GM10847 (cell line): ENCODE results near the gene SRL.

Experiments
- POLR2A ChIP-seq: IDR thresholded peaks from 2 replicates; pipeline ENCODE4 v1.6.1; 2011; ENCODE audit not compliant: insufficient read length; ENCODE audit errors: extremely low read depth

Gene SRL

DNA sequence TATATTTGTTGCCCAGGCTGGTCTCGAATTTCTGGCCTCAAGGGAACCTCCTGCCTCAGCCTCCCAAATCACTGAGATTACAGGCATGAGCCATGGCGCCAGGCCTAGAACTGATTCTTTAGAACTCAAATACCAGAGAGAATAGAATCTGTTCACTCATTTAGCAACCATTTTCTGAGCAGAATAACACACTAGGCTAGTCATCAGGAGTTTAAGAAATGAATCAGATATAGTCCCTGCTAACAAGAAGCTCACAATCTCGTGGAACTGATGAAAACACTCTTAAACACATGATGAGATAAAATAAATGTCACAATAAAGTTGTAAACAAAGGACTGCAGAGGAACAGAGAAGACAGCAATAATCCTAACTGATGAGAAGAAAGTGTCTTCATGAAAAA, 69.8 kb downstream of the SRL start:
- TF ChIP-seq POLR2A, result no peak

DNA sequence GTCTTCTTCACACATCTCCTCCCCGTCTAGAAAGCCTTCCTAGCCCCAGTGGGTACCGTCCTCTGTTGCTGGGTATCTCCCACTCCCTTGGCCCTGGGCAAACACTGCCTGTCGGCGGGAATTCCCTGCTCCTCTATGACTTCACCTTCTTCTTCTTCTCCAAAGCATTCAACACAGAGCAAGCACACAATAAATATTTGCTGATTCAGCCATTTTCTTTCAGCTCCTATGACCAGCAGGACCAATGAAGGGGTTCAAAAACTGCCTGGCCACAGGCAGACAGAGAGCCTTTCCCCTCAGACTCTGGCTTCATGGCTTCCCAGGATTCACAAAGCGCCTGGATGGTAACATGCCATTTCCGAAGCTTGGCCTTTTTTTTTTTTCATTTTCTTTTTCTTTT, 72.5 kb downstream of the SRL start:
- TF ChIP-seq POLR2A, result no peak

DNA sequence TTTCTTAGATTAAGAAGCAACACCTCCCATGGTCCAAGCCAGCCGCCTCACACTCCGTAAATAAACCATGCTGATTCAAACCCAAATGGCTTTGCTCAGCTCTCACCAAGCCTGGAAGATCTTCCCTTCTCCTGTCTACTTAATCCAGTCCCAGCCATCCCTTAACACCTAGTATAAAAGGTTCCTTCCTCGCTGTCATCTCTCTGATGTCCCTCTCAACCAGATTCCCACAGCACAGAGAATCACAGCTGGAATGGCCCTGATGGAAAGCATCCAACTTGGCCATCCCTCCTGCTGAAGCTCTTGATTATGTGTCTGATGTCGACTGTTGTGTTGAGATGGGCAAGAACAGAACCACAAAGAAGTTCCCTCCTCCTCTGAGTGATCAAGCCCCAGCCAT, 75.1 kb downstream of the SRL start:
- TF ChIP-seq POLR2A, result no peak

DNA sequence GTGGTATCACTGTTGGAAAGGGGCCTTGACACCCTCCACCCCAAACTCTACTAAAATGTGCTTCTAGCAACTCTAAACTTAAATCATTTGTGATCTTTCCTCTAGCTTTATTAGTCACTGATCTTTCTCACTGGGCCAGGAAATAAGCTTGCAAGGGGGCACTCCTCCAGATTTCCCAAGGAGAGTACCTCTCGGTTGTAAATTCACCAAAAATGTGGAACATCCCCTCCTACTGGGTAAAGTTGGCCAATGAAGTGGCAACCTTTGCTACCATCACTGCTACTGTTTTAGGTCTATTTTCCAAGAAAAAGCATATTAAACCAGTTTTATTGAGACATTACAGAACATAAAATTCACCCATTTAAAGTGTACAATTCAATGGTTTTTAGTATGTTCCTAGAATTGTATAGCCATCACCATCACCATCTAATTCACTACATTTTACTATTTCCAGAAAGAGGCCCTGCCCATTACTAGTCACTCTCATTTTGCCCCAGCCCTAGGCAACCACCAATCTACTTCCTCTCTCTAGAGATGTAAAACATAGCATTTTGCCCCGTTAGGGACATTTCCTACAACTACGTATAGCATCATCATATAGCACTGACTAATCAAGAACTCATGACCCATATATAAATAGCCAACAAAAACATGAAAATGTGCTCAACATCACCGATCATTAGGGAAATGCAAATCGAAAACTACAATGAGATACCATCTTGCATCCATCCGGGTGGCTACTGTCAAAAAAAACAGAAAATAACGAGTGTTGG, 81.0 kb downstream of the SRL start:
- no peak for TF ChIP-seq POLR2A

DNA sequence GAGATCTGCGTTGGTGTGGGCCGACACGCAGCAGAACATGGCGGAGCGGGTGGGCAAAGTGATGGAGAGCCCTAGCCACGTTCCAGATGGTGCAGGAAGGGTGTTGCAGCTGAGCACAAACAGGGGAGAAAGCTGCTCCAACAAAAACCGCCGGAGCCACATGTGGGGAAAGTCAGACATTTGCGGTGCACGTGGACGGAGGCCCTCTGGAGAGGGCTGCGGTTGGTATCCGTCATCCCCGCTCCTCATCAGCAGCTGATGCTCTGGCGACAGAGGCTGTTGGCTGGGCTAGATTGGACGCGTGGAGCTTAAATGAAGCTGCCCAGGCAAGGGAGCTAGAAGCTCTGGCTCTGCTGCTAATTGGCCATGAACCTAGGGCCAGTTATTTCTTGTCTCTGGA, 82.2 kb downstream of the SRL start:
- no peak for TF ChIP-seq POLR2A

GRCh38 chr16:4158143-4159093, 83.5 kb downstream of the SRL start:
- no peak for TF ChIP-seq POLR2A

- no peak for TF ChIP-seq POLR2A
These were observed 84.5 kb downstream of the SRL start for GRCh38 chr16:4157376-4157825.

DNA sequence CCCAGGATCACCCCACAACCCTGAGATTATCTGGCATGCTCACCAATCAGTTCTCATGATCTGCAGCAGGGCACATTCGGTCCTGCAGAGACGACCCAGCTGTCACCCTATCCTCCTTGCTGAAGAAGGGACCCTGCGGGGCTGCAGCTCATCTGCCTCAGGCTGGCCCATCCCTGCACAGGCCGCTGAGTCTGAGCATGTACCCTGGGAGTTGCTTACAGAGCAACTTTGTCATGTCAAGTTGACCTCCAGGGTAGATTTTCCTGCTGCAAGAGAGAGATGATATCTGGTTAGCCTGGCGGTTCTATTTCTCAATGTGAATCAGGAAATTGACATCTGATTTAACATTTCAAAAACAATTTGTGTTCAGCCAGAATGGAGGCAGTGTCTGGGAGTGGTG, 89.6 kb downstream of the SRL start:
- no peak for TF ChIP-seq POLR2A

- no peak for TF ChIP-seq POLR2A
These were observed 94.6 kb downstream of the SRL start for GRCh38 chr16:4147236-4147635.

DNA sequence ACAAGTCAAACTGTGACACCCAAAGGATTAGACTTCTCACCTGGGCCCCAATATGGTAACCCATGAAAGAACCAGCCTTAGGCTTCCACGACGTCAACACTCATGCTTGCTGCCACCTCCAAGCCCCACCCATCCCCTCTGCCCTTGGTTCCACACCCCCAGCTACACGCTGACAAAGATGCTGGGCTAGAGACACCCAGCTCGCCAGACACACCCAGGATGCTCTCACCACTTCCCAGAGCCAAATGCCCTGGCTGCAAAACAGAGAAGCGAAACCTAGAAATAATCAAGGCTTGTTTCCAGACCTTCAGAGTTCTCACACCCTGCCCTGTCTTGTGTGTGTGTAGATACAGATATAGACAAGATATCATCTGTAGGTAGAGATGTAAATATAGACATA, 99.6 kb downstream of the SRL start:
- TF ChIP-seq POLR2A, result no peak

GRCh38 chr16:4141604-4142003, 100.3 kb downstream of the SRL start:
- no peak for TF ChIP-seq POLR2A

DNA sequence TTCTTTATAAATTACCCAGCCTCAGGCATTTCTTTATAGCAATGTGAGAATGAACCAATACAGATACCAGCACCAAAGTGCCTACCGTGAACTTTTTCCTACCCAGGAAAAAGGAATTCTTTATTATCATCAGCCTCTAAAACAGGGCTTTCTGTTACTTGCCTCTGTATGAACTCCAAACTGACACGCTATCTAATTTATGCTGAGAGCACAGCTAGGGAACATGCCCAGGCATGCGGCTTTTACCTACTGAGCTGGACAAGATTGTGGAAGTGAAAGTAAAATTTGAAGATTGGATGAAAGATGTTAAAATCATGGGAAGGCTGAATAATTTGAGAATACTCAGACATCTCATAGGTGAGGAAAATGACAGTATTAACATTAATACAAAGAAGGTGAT, 101.2 kb downstream of the SRL start:
- no peak for TF ChIP-seq POLR2A

GRCh38 chr16:4139968-4140367, 101.9 kb downstream of the SRL start:
- TF ChIP-seq POLR2A, result no peak
